Subcutaneous adipose tissue (tissue), 4 donors: Measurements from ENCODE around the gene TEX29. TPM values are rescaled to one million over a fixed set of nuclear protein-coding genes. Genes with fewer than 3 reads are reported as not detected.

Source experiments
- CTCF ChIP-seq: fragments of 450-650 bp; IDR thresholded peaks from one replicate; pipeline ENCODE4 v1.5.1; 2016; ENCODE audit warnings: low read depth, mild to moderate bottlenecking, control low read depth, antibody characterized with exemption, moderate library complexity
- total RNA-seq, 4 donors: library from RNA; depleted of rRNA; stranded (reverse); fragments of >200 nt; gene quantifications; one replicate each; pipeline ENCODE4 v1.1.0, GENCODE V29; 2016

The TEX29 gene
- total RNA-seq, 4 donors from 2014 or later: not detected

DNA sequence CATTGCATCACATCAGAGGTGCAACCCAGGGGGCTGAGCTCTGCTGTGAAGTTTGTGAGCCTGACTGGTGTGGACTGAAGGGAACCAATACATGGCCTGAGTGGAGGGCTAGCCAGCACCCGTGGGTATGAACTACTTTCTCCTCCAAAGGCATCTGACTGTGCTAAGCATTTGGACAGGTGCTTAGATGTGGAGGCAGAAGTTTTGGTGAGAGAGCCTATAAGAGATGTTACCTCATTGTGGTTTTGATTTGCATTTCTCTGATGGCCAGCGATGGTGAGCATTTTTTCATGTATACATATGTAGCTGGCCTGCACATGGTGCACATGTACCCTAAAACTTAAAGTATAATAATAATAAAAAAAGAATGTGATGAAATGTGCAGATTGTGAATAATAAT is 46.9 kb downstream of the TEX29 start:
- no peak for TF ChIP-seq CTCF

DNA sequence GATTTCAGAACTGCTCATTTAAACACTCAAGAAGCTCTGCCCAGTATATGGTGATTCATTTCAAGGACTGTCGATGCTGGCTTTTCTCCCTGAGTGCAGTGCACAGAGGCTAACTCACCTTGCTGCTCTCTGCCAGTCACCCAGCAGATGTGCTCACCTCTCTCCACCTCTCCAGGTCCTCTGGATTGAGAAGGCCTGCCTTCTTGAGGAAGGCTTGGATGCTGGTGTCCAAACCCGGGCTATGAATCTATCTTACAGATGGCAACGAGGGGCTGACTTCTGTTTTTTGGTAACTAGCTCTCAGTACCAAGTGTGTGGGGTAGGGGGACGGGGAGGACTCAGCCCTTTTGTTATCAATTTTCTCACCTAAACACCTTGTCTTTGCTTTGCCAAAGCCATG is 47.6 kb downstream of the TEX29 start:
- no peak for TF ChIP-seq CTCF

DNA sequence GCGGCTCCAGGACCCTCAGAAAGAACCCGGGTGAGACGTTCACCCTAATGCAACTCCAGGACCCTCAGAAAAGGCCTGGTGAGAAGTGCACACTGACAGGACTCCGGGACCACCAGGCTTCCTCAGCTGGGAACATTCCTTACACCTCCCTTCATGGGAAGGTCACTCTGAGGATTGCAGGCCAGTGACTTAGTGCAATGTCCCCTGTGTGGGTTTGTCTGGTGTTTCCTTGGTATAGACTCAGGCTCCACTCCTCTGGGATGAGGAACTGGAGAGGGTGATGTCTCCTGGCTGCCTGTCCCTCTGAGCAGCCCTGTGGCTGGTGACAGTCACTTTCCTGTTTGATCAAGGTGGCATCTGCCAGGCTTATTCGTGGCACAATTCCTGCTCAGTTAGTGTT is 49.7 kb downstream of the TEX29 start:
- TF ChIP-seq CTCF: no peak

DNA sequence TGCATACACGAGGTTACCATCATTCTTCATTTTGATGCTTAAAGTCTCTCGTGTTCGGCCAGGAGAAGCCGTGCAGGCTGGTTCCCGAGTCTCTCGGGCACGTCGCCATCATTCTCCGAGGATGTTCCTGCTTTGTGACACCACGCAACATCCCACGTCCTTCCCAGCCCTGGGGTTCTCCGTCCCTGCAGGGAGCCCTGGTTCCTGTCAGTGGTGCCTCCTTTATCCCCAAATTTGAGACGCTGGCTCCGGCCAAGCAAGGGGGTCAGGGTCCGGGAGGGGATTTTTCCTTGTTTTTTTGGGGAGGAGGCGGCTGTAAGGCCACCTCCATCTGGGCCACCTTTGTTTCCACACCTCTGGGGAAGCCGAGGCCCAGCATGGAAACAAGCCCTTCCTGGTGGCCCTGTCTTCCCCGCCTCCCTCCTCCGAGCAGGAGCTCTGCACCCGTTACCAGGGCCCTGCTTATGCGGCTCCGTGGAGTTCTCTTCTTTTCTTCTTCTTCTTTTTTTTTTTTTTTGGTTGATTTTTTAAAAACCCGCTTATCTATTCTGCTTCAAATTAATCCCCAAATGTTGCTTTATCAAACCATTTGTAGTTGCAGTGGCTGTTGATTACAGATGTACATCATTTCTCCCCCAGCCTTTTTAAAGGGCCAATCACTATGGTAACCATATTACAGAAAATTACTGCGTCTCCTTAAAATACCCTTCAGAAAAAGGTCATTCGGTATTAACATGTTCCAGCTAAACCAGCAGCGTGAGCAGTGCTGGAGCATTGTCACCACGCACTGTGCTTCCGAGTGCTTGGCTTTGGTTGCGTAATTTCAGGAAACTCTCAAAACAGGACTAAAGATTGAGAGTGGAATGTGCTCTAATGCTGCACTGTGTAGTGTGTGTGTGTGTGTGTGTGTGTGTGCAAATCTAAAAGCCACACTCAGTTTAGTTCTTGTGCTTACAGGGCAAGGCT is 50.4 kb downstream of the TEX29 start:
- TF ChIP-seq CTCF: no peak

GRCh38 chr13:111371720-111372119 is 51.3 kb downstream of the TEX29 start:
- TF ChIP-seq CTCF: no peak

- TF ChIP-seq CTCF: no peak
Measured at GRCh38 chr13:111372651-111373425, 52.4 kb downstream of the TEX29 start.

GRCh38 chr13:111373486-111373885 is 53.0 kb downstream of the TEX29 start:
- TF ChIP-seq CTCF: no peak
